Dendritic cell treated with granulocyte-macrophage colony-stimulating factor and Interleukin-4, amounts not matched to agents 40 ng/mL and 50 ng/mL, for 4 days (primary cell): ENCODE results near the gene DAZAP1.

Source experiments
- H3K27ac Mint-ChIP-seq: one replicate; pipeline ENCODE4 v1.8.0; 2022; ENCODE audit warnings: mild to moderate bottlenecking, mixed read lengths
- H3K27me3 Mint-ChIP-seq: one replicate; pipeline ENCODE4 v1.8.0; 2022; ENCODE audit warnings: mild to moderate bottlenecking, mixed read lengths
- H3K36me3 Mint-ChIP-seq: one replicate; pipeline ENCODE4 v1.8.0; 2022; ENCODE audit warnings: low read depth, mixed read lengths
- H3K4me1 Mint-ChIP-seq: one replicate; pipeline ENCODE4 v1.8.0; 2022; ENCODE audit warnings: low read depth, mixed read lengths
- H3K4me3 Mint-ChIP-seq: one replicate; pipeline ENCODE4 v1.8.0; 2022; ENCODE audit warnings: mild to moderate bottlenecking, moderate library complexity, mixed read lengths
- H3K9me3 Mint-ChIP-seq: one replicate; pipeline ENCODE4 v1.8.0; 2022; ENCODE audit warnings: mixed read lengths
- intact Hi-C: fragments of 100-400 bp; cut with micrococcal nuclease; formaldehyde crosslinking; loops from one replicate; pipeline ENCODE4 v1.15.0; 2022

Gene DAZAP1

GRCh38 chr19:1395194-1396018 lies 12.0 kb upstream of the DAZAP1 start:
- Mint-ChIP-seq H3K27ac (no peak overlapping the region), H3K36me3 (peaks cover 58% of the 10 kb centered on the region), H3K27me3 (peaks cover 16% of the 10 kb centered on the region), H3K4me3 (no peak overlapping the region), H3K4me1 (peaks cover 22% of the 10 kb centered on the region), H3K9me3 (no peaks in the 10 kb centered on the region)
- intact Hi-C loops: no loop called here

- intact Hi-C loops: no loop called here
- Mint-ChIP-seq H3K4me1 (peaks cover 22% of the 10 kb centered on the region), H3K27ac (no peak overlapping the region), H3K9me3 (no peaks in the 10 kb centered on the region), H3K4me3 (no peak overlapping the region), H3K36me3 (peaks cover 50% of the 10 kb centered on the region), H3K27me3 (peaks cover 22% of the 10 kb centered on the region)
Observed at GRCh38 chr19:1396019-1396767, 11.2 kb upstream of the DAZAP1 start.

- Mint-ChIP-seq H3K9me3 (no peaks in the 10 kb centered on the region), H3K27ac (peak overlapping the region; percentile 37), H3K4me1 (peaks cover 22% of the 10 kb centered on the region), H3K27me3 (peaks cover 26% of the 10 kb centered on the region), H3K4me3 (no peak overlapping the region), H3K36me3 (peaks cover 42% of the 10 kb centered on the region)
- intact Hi-C loops: no loop called here
Observed at GRCh38 chr19:1396768-1397679, 10.4 kb upstream of the DAZAP1 start.

GRCh38 chr19:1397838-1398237 lies 9.5 kb upstream of the DAZAP1 start:
- peaks cover 28% of the 10 kb centered on the region for H3K4me1 Mint-ChIP-seq
- H3K9me3 Mint-ChIP-seq: no peaks in the 10 kb centered on the region
- H3K27ac Mint-ChIP-seq: no peak overlapping the region
- peaks cover 34% of the 10 kb centered on the region for H3K27me3 Mint-ChIP-seq
- H3K4me3 Mint-ChIP-seq: no peak overlapping the region
- intact Hi-C loops: no loop called here
- H3K36me3 Mint-ChIP-seq: peaks cover 34% of the 10 kb centered on the region

GRCh38 chr19:1399079-1399478 lies 8.3 kb upstream of the DAZAP1 start:
- H3K36me3 Mint-ChIP-seq: peaks cover 21% of the 10 kb centered on the region
- H3K4me1 Mint-ChIP-seq: peaks cover 30% of the 10 kb centered on the region
- H3K4me3 Mint-ChIP-seq: no peak overlapping the region
- no peaks in the 10 kb centered on the region for H3K9me3 Mint-ChIP-seq
- peaks cover 44% of the 10 kb centered on the region for H3K27me3 Mint-ChIP-seq
- intact Hi-C loops: no loop called here
- H3K27ac Mint-ChIP-seq: no peak overlapping the region

GRCh38 chr19:1399745-1400144 lies 7.6 kb upstream of the DAZAP1 start:
- Mint-ChIP-seq H3K4me1 (peaks cover 36% of the 10 kb centered on the region), H3K27ac (no peak overlapping the region), H3K36me3 (peaks cover 15% of the 10 kb centered on the region), H3K27me3 (peaks cover 47% of the 10 kb centered on the region), H3K4me3 (no peak overlapping the region), H3K9me3 (no peaks in the 10 kb centered on the region)
- intact Hi-C loops: no loop called here

- intact Hi-C loops: no loop called here
- Mint-ChIP-seq H3K36me3 (peaks cover 7% of the 10 kb centered on the region), H3K4me3 (peak overlapping the region; percentile 50), H3K27me3 (peaks cover 47% of the 10 kb centered on the region), H3K9me3 (no peaks in the 10 kb centered on the region), H3K4me1 (peaks cover 36% of the 10 kb centered on the region), H3K27ac (no peak overlapping the region)
Observed at GRCh38 chr19:1400281-1401137, 6.9 kb upstream of the DAZAP1 start.

GRCh38 chr19:1401138-1401888 lies 6.1 kb upstream of the DAZAP1 start, which contains the start of gene GAMT:
GAMT (minus strand) TSS chr19:1401542; CDS start chr19:1401476, 66 bp downstream.
- Mint-ChIP-seq H3K36me3 (no peaks in the 10 kb centered on the region), H3K4me1 (peaks cover 30% of the 10 kb centered on the region), H3K4me3 (peak within 1 kb of the TSS; percentile 50), H3K27ac (no peak within 1 kb of the TSS), H3K9me3 (no peaks in the 10 kb centered on the region), H3K27me3 (peaks cover 47% of the 10 kb centered on the region)
- intact Hi-C loops: no loop called here

GRCh38 chr19:1401889-1402217 lies 5.5 kb upstream of the DAZAP1 start:
- Mint-ChIP-seq H3K4me3 (peak overlapping the region; percentile 13), H3K9me3 (no peaks in the 10 kb centered on the region), H3K27ac (no peak overlapping the region), H3K4me1 (peaks cover 30% of the 10 kb centered on the region), H3K36me3 (no peaks in the 10 kb centered on the region), H3K27me3 (peaks cover 47% of the 10 kb centered on the region)
- intact Hi-C loops: no loop called here

GRCh38 chr19:1402411-1403070 lies 4.8 kb upstream of the DAZAP1 start:
- Mint-ChIP-seq H3K27ac (no peak overlapping the region), H3K27me3 (peaks cover 47% of the 10 kb centered on the region), H3K4me1 (peaks cover 24% of the 10 kb centered on the region), H3K36me3 (no peaks in the 10 kb centered on the region), H3K4me3 (no peak overlapping the region), H3K9me3 (no peaks in the 10 kb centered on the region)
- intact Hi-C loops: no loop called here

GRCh38 chr19:1406774-1407527 lies 435 bp upstream of the DAZAP1 start:
- Mint-ChIP-seq H3K4me3 (peak overlapping the region; percentile 69), H3K4me1 (peaks cover 55% of the 10 kb centered on the region), H3K27me3 (peaks cover 21% of the 10 kb centered on the region), H3K9me3 (no peaks in the 10 kb centered on the region), H3K36me3 (peaks cover 30% of the 10 kb centered on the region), H3K27ac (peak overlapping the region; percentile 73)
- intact Hi-C loops: no loop called here
